Stimulated activated CD8-positive, alpha-beta memory T cell treated with anti-CD3 and anti-CD28 coated beads, Interleukin-7, amount 100 ng/mL, for 48 hours (primary cell): ENCODE measurements around the gene KRT76.

Source experiments
- DNase-seq, 2 donors: peaks; one replicate each; pipeline ENCODE4 v3.0.0-alpha.2; 2020; ENCODE audit warnings: low read depth in 1 of 2; ENCODE audit errors: extremely low read depth in 1 of 2

The KRT76 gene

DNA sequence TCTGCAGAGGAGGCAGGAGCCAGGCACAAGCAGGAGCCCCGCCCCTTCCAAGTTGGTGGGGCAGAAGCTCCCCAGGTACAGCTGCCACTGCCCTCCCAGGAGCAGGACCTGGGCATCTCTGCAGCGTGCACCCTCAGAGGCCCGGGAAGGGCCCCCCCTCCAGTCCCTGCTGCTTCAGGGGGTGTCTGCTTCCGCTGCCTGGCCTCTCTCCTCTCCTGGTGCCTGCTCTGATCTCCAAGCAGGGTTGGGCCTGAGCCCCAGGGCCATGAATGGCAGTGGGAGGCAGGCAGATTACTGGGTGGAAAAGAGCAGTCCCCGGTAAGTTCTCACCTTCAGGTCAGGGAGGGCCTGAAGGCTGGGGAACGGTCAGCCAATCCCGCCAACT, 35.0 kb downstream of the KRT76 start:
- DNase-seq: no peak

DNA sequence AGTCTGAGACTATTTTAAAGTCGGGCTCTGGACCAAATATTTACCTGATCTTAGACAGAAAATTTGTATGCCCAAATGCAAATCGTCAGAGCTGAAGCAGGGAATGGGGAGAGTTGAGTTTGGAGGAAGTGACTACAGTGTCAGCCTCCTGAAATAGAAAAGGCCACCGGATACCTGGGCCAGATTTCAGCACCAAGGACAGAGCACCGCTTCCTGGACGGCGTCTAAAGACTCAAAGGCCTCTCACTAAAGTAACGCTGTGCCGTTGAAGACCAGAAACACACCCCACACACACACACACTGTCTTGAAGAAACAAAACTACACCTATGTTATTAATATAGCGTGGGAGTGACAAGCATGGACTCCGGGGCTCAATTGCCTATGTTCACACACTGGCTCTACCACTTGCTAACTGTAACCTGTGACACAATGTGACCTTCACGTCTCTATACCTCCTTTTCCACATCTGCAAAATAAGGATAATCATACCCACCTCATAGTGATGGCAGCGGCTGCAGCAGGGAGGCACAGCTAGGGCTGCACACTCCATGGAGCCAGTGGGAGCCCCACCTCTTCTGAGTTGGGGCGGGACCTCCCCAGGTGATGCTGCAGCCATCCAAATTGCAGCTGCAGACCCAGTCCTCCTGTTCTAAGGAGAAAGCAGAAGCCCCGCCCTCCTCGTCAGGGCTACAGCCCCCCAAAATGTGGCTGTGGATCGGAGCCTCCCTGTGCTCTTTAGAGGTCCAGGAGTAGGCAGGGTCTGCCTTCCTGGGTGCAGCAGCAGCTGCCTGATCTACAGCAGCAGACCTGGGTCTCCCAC, 35.6 kb downstream of the KRT76 start:
- peak; percentile 4 to 32 for DNase-seq

DNA sequence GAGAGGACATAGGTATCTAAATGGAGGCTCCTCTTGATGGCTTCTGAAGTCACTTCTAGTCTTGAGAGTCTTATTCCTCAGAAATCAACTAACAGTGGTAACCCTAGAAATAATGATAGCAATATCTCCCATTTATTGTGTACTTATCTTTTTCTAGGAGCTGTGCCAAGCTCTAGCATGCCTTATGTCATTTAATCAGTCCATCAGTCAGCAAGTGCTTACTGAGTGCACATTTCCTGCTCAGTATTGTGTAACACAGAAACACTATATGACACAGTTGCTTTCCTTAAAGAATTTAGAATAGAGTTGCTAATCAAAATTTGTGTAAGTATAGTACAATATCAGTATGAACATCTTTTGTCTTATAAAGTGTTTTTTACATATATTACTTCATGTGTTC, 36.6 kb downstream of the KRT76 start:
- DNase-seq: no peak

DNA sequence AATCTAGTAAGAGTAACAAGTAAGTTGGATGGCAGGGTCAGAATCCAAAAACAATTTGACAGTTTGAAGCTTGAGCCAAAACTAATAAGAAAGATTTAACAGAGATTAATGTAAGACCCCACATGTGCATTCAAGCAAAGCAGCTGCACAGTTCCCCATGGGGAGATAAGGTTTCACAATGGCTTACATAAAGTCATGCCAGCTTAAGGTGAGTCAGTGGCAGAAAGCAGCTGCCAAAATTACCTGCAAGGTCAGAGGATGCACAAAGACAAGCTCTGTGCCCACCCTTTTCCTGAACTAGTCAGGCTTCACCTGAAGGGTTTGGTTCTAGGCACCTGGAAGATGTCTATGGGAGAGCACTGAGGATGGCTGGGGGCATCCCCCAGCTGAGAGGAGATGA, 37.2 kb downstream of the KRT76 start:
- no peak for DNase-seq

DNA sequence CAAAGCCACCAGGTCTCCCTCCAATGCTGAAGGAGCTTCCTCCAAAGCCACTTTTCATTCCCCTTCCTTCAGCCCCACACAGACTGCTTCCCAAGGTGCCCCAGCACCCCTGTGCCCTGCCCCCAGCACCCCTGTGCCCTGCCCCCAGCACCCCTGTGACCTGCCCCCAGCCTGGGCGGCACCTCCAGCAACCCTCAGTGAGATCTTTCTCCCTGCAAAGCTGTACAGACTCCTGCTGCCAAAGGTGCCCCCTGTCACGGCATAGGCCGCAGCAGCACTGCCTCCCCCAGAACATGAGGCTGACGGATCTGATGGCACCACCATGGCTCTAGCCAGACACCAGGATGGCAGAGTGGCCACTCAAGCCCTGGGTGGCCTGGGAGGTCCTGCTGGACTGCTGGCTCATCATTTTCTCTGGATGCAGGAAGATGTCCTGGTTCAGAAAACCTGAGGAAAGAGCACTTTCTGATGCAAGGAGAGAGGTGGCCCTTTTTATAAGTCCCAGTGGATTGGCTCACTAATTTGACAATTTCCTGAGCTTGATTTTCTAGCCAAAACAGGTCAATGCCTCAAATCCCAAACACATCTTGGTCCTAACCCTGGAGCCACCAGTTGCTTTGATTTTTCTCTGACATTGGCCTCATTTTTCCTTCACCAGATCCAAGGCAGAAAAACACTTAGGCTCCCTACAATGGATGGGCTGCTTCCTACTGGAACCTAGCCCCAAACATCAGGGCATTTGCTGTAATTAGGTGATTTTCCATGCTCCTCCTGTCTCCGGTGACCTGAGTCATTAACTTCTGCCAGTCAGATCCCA, 41.1 kb downstream of the KRT76 start:
- no peak for DNase-seq

DNA sequence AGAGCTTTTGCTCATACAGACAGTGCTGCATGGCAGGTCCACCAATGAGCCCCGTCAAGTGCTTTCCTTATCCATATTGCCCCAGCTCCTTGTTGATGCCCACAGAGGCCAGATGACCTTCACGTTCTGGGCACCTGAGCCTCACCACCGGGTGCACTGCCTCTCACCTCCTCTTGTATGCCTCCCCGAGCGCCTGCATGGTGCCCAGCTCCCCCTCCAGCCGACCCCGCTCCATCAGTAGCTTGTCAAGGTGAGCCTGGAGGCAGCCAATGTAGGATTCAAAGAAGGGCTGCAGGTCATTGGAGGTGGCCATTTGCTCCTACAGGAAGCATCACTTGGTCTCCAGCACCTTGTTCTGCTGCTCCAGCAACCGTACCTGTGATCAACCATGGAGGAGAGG, 42.0 kb downstream of the KRT76 start:
- DNase-seq: no peak

DNA sequence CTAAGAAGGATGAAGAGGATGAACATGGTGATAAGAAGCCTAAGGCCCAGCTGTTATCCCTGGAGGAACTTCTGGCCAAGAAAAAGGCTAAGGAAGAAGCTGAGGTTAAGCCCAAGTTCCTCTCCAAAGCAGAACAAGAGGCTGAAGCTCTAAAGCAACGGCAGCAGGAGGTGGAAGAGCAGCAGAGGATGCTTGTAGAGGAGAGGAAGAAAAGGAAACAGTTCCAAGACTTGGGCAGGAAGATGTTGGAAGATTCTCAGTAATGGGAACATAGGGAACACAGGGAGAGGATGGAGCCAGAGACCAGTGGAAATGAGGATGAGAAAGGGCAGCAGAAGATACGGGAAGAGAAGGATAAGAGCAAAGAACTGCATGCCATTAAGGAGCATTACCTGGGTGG, 46.4 kb downstream of the KRT76 start:
- DNase-seq: no peak

DNA sequence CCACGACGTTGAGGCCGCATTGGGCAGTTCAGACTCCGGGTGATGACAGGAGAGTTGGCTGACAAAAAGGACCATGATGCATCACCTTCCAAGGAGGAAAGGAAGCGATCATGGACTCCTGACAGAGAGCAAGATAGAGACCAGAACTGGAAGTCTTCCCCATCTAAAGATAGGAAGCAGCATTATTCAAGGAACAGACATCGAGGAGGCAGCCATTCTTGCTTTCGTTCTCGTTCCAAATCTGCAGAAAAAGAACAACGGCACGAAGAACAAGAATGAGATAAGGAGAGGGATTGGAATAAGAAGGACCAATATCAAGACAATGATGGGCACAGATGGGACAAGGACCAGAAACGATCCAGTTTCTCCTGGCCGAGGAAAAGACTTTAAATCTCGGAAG, 46.8 kb downstream of the KRT76 start:
- no peak for DNase-seq

DNA sequence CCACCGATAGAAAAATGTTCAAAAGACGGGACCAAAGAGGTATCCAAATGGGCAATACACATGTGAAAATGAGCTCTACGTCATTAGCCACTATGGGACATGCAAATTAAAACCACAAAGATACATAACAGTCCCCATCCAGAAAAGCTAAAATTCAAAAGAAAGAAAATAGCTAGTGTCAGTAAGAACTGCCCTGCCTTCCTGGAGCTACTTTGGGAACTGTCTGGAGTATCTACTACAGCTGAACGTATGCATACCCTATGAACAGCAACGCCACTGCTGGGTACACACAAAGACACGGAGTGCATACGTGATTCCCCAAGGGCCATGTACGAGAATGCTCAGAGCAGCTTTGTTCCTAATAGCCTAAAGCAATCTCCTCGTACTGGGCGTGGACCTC, 48.0 kb downstream of the KRT76 start:
- no peak for DNase-seq

DNA sequence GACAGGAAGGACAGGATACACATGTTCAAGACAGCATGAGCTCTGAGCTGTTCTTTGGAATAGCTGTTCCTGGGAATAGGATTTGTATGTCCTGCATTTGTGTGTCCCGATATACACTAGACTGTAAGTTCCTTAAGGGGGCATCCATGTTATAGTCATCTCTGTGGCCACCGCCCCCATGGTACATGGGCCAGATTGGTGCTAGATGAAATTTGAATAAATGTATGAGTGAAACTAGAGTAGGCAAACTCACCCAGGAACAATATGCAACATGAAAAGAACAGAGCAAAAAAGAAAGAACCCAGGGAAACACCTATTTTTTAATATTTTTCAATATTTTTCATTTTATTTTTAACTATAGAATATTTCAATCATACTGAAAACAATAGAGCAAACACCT, 48.8 kb downstream of the KRT76 start:
- DNase-seq: no peak

DNA sequence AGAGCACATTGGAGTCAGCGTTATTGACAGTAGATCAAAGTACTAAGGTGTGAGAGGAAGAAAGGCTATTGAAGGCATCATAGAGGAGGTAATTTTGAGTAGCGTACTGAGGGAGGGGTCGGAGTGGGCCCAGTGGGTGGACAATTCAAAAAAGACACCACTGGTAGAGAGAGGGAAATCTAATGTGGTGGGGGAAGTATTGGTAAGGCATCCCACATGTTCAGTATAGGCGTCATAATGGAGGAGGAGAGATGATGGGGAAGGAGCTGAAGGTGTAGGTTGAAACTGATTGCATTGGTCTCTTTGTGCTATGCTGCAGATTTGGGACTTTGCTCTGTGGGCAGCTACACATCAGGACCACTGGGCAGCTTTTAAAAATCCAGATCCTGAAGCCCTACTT, 50.1 kb downstream of the KRT76 start:
- DNase-seq: no peak

DNA sequence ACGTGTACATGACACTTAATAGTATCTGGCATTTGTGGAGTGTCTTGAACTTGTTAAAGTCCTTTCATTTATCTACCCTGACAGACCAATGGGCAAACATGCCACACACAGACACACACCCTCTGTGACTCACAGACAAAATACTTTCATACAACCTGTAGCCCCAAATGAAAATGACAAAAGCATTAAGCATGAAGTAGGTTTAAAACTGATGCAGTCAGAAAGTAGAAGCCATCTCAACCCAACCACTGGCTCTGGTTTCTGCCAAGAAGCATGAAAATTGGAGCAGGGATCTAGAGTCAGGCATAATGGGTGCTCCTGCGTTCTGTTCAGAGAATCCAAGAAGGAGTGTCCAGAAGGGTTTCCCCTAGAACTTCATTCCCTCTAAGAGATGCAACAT, 50.7 kb downstream of the KRT76 start:
- DNase-seq: no peak

DNA sequence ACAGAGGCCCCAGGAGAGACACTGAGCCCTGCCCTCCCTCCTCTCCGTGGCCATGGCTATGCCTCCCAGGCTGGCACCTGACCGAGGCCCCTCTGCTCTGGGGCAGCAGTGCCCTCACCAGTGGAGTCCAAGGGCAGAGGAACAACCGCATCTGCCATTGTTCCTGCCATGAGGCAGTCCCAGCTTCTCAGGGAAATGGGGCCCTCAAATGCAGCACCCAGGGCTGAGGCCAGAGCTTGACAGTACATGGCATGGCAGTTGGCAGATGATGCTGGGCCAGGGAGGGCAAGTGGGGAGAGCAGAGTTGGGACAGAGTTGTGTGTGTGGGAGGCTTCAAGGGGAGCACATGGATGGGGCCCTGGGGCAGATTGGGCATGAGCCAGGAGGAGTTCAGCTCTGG, 52.8 kb downstream of the KRT76 start:
- no peak for DNase-seq

DNA sequence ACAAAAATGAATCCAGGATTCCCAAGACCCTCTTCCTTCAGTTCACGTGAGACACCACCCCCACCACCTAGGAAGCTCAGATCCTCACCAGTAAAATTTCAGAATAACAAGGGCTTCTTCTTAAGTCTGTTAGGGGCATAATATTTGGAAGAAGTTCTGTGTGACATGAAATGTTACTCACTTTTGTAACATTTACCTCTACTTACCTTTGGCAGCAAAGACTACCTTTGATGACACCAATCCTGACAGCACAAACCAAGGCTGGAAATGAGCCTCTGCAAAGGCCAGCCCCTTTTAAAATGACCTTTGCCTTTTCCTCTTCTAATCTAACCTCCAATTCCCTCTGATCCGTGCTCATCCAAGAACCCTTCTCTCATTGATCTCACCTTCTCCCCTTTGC, 54.5 kb downstream of the KRT76 start:
- no peak for DNase-seq

DNA sequence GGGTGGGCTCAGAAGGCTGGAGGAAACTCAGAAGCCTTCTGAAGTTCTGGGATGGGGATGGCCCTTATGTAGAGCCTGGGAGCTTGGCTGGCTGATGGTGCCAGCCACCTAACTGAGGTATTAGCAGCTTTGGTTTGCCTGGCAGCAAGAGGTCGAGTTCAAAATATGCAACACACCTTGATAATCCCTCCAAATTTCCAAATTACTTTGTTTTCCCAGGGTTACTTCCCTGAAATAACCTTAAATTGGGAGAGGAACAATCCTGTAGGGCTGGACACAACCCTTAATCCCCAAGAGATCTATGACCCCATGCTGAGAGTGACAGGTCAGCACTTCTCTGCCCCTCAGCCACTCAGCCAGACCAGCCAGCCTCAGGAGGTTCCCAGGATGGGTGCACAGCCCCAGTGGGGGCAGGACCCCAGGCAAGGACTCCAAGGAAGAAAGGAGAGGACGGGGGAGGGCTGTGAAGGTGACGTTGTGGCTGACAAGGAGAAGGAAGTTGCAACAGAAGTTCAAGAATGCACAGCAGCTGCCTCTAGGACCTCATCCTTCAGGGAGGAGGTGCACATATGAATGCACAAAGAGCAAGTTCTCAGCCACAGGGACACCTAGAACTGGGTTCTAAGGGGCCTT, 55.2 kb downstream of the KRT76 start:
- DNase-seq: no peak

DNA sequence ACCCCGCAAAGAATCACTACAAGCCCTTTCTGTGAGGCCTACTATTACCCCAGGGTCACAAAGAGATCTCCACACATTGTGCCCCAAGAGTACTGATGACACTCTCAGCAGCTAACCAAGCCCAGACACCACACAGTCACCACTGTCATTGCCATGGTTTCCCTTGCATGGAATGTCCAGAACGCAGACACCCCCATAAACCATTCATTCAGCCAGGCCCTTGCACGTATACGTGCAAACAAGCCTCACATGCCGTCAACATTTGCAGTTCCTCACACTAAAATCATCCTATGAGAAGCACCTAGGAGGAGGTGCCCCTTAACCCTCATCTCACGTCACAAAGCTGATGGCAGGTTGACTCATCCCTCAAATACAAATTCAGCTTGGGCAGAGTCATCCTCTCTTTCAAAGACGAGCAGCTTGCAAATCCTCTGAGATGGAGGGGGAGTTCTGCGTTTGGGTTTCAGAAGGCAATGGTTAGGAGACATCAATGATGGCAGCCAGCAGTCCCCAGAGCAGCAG, 56.7 kb downstream of the KRT76 start:
- DNase-seq: no peak
